NCI-H345 (cell line): ENCODE results near the gene SERGEF.

Experiments
- DNase-seq: peaks from one replicate; lab custom pipeline; 2025; lab: John Stamatoyannopoulos, UW

The SERGEF gene

DNA sequence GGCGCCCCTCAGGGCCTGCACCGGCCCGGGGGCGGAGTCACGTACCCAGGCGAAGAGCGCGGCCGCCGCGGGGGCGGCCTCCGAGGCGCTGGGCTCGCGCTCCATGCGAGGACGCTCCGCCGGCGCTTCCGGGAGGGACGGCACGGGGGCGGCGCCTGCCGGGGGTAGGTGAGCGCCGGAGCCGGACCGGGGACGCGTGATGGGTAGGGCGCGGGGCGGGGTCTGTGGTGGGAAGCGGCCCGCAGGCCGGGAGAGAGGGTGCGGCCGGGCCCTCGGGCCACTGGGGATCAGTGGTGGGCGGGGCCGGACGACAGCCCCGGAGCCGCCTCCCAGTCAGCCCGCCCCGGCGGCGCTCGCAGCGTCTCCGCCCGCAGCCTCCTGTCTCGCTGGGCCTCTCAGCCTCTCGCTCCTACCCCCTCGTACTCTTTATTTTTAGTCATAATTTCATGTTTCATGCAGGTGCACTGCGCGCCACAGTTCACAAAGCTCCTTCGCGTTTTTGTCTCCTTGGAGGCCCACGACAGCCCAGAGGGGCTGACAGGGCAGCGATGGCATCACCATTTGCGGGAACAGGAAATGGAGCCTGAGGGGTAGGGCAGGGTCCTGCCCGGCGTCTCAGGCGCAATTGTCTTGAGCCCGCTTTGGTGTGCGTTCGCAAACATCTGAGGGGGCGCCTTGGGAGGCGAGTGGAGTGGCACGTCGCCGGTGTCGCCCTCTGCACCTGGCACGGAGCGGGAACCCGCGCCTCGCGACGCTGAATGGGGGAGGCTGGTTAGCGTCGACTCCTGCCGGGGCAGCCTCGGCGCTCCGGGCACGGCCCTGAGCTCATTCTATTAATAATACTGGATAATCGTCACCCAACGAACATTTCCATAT is at the start of gene SERGEF:
SERGEF (minus strand) TSS at position 142 of the 876 bp plus-strand sequence; CDS start at position 105, 37 bp downstream.
- peak; percentile 97 for DNase-seq

DNA sequence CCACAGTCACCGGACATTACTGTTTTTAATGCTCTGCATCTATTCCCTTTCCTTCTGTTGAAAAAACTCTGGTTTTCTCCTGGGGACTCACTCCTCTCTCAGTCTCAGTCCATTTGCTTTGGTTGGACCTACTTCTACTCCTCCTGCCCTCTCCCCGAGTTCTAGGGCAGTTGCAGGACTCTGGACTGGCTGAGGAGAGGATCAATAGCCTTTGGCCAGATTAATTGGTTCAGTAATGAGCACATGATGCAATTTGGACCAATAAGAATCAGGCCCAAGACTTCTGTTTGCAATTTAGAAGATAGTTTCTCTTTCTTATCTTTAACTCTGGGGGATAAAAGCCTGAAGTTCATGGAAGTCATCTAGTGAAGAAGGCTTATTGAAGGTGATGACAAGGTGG is 48.5 kb upstream of the SERGEF start:
- DNase-seq: no peak

DNA sequence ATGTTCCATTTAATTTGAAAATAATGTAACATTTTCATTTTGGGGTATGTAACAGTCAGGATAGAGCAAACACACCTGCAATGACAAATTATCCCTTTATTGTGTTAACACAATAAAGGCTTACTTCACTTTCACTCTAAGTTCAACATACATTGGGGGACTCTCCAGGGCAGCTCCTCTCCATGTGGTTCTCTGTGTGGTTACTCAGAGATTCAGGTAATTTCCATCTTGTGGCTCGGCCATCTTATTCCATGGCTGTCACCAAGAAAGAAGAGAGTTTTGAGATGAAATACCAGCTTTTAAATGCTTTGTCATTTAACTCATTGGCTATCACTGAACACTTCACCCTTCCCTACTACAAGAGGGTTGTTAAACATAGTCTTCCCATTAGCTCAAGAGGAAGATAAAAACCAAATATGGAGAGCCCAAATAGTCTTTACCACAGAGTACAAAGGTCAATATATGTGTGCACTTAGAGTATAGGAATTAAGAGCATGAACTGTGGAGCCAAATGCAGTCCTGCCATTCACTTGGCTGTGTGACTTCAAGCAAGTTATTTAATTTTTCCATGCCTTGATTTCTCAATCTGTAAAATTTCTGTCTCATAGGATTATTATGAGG is 43.8 kb upstream of the SERGEF start:
- DNase-seq: no peak

DNA sequence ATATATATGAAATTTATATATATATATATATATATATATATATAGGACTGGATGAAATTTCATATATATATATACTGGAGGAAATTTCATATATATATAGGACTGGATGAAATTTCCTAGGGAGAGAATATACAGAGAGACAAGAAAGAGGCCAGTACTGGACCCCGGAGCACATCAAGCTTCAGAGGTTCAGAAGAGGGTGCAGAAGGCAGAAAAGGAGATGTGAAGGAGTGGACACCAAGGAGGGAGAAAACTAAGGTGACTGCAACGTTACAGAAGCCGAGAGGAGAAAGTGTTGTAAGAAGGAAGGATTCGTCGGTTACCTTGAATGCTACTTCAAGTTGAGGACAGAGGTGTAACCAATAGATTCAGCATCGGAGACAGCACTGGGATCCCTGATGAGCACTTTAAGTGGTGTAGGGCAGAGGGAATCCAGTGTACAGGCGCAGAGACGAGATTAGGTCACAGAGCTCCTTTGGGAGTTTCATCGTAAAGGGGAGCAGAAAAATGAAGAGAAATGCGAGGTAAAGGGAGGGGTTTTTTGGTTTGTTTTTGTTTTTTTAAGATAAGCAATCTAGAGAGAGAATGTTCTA is 41.8 kb upstream of the SERGEF start:
- no peak for DNase-seq

DNA sequence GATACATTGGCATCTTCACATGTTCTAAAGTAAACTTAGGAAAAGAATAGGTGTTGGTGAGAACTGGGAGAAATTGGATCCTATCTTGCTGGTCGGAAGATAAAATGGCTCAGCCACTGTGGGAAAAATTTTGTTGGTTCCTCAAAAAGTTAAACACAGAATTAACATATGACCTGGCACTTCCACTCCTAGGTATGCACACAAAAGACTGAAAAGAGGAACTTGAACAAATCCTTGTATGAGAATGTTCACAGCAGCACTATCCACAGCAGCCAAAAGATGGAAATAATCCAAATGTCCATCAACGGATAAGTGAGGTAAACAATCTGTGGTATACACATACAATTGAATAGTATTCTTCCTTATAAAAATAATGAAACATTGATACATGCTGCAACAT is 38.0 kb upstream of the SERGEF start:
- DNase-seq: no peak

DNA sequence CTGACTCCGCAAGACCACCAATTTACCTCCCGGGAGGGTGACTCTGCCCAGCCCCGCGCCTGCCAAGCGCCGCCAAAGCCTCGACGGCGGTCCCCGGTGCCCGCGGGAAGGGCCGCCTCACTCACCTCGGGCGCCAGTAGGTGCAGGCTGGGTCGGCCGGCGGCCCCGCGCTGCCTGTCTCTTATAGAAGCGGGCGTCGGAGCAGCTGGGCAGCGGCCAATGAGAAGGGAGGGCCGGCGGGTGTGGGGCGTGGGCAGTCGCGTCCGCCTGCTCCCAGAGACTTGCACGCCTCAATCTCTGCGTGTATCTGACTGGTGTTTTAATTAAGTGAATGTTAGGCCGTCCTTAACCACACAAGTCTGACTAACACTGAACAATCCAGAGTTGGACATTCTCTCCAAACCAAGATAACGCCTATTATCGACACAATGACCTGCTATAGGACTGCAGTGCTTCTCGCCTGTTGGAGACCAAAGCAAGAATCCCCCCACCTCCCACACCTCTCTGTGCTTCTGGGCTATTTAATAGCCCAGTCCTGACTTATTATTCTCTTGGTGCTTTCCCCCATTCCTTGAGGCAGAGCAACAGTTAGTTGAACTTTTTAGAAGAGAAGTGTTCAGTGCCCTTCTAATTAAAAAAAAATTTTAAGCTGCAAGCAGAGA is 33.4 kb upstream of the SERGEF start, which contains the start of gene TPH1:
TPH1 (minus strand) TSS at position 154 of the 662 bp plus-strand sequence. CDS start 5,507 bp downstream, outside the sequence.
- no peak for DNase-seq

DNA sequence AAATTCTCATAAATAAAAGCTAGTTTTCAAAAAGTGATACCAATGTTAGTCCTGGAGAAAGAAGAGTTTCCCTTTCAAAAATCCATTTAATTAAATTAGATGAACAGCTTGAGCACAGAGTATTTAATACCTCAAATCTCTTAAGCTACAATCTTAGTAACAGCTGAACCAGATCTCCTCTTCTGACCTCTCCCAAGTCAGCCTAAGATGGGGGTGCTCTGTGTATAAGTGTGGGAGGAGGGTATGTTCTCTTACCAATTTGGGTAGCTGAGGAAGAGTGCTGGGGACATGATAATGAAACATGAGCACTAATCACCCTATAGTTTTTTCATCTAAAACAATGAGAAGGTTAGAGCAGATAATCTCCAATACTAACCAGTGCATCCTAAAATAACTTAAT is 23.6 kb upstream of the SERGEF start:
- DNase-seq: no peak

DNA sequence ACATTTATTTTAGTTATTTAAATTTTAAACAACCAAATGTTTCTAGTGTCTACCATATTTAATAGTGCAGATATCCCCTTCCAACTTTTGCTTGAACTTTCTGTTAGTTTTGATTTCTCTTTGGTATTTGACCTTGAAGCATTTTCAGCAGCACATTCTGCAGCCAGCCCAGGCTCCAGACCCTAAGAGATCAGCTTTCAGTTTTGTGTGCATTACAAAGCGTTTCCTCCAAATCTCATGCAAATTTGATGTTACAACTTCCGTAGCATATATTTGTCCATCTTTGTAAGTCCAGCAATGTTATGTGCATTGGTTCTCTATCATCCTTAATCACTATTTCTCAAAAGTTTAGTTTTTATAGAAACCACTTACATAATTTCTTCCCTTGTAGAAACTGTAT is 14.6 kb upstream of the SERGEF start:
- DNase-seq: no peak

DNA sequence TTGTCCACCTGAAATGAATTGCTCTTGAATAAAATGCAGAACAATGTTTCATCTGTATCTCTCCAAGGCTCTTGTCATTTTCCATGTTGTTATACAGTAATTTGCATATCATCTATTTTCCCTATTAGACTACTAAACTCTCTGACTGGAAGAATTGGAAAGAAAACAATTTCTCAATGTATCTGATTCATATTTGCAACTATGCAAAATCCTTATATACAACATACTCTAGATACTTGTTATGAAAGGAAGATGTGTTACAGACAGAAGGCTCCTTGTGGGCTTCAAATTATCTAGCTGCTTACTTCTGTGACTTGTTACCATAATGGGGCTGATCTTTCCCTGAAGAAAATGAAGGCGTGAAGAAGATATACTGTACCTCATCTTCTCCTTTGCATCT is 9.6 kb upstream of the SERGEF start:
- no peak for DNase-seq

DNA sequence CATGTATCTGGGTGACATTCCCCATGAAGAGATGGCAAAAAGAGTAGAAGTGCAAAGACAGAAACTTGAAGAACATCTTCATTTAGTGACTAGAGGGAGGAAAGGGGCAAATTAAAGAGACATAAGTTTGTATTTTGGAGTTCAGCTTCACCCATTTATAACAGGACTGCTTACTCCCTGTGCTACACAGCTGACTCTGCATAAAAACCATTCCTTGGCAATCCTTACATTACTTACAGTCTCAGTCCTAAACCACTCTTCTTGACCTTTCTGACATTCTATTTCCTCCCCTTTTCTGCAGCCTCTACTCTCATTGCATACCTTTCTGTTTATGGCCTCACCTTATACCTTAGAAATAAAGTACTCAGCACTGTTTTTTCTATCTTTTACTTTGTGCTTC is 6.8 kb upstream of the SERGEF start:
- DNase-seq: no peak

DNA sequence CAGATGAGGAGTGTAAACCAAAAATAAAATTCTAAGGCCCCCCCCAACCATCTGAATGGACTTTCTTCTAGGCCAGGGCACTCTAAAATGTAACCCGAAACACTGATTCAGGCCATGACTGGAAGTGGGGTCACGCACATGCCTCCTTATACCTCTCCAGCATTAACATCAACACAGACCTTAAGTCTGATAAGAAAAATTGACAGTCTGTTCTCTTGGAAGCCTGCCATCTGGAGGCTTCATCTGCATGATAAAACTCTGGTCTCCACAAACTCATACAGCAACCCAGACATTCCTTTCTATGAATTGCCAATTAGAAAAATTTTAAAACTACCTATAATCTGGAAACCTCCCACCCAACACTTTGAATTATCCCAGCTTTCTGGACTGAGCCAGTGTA is 3.9 kb upstream of the SERGEF start:
- no peak for DNase-seq

DNA sequence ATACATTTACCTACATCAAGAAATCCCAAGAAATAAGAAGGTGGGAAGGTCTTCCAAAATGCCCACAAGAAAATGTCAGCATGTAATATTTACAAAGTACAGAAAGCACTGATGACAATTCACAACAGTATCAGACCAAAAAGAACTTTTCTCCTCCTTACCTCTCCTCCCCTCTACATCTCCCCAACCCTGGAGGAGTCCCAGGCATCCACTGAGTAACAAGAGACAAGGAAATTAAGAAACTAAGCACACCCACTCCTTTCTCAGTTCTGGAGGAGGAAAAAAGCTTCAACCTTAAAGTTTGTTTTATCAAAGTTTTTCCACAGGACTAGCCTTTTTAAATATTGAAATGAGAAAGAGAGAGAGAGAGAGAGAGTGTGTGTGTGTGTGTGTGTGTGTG is 2.0 kb upstream of the SERGEF start:
- DNase-seq: no peak

DNA sequence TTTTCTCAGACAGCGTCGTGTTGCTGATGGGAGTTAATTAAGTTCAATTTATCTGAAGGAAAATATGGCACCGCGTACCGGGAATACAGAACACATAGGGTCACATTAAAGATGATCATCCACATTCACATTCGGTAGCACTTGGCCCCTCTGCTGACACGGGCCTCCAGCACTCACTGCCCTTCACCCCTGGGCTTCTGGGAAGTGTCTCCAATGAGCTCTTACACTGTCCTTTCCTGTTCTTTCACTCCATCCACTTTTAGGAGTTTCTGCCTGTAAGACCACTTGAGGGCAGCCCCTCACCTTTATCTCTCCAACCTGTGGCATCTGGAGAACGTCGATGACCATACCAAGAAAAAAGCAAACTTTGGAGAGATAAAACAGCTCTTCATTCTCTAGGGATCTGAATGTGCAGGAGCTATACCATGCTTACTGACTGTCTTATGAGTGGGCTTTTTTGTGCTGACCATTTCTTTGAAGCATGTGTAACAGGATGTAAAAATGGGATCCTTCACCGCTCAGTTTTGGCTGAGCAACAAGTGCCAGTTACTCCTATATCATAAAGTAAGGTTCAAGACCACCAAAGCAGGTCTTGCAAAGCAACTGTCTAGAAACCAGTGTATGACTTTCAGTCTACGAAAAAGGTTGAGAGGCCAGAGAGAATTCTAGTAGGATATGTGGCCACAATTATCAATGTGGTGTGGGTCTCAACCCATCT is 1.1 kb upstream of the SERGEF start:
- DNase-seq: peak; percentile 25

DNA sequence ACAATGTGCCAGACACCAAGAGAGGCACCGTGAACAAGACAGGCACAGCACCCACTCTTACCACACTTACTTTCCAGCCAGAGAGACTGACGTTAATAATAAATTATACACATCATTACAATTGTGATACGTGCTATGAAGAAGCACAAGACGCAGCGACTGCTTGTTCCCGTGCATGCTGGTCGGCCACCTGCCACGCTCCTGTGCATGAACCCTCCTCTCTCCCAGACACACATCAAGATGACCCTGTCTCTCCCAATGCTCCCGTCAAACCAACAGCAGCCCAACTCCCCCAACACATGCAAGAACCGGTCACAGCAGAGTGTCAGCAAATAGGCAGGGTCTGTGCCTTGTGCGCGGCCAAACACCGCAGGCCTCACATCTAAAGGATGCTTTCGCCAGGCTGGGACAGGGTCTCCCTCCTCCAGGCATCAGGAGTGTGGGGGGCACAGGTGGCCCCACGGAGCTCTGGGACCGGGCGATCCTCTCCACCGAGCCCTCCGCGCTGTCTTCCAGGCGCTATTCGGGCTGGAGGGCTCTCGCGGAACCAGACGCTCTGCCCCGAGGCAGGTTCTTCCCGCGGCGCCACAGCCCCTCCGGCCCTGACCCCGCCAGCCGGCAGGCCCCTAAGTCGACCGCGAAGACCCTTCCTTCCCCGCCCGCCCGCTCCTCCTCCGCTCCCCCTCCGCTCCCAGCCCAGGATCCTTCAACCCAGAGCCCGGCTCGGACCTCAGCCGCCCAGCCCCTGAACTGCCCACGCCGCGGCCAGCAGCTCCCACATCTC is 533 bp downstream of the SERGEF start:
- DNase-seq: peak; percentile 34

DNA sequence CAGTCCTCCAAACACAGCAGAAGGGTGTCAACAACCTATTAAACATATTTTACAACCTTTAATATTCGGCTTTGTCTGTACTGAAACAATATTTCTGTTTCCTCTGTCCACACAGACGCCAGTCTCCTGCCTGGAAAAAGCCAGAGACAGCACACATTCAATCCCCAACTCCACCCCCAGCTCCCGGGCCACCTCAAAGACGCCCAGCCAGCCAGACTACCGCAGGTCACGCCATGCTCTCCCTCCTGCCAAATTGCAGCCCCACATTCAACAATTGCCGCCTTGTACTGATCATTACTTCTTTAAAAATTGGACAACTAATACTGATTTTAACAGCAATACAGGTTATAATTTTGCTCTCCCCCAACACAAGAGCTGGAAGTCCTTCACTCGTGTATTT is 1.2 kb downstream of the SERGEF start:
- no peak for DNase-seq

DNA sequence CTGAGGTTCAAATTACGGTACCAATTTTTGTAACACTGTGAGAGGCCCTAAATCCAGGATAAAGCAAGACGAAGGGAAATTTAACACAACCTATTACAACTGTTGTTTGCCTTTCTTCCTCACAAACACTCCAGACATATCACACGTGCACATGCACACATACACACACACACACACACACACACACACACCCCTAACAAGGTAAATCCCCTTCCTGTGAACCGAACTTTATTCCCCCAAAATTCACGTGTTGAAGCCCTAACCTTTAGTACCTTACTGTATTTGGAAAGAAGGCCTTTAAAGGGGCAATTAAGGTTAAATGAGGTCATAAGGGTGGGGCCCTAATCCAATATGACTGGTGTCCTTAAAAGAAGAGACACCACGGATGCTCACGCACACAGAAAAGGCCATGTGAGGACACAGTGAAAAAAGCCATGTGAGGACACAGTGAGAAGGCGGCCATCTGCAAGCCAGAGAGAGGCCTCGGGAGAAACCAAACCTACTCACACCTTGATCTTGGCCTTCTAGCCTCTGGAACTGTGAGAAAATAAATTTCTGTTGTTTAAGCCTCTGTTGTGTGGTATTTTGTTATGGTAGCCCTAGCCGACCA is 1.8 kb downstream of the SERGEF start:
- DNase-seq: no peak

DNA sequence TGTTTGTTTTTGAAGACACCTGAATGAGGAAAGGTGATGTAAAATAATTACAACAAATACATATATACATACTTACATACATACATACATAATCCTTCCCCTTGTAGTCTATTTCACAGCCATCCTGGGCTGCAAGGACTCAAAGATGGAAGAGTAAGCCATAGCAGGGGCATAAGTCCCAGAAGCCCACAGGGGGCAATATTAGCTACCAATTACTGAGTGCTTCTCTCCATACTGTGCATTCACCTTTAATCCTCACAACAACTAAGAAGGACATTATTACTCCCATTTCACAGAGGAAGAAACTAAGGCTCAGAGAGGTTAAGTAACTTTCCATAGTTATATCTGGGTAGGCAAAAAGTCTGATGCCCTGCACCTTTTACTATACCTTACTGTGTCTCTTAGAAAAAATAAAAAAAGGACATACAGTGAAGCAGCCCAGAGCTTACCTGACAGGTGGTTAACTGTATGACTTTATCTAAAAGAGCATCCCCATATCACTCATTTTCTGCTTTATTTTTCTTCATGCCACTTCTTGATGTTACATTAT is 2.7 kb downstream of the SERGEF start:
- no peak for DNase-seq

DNA sequence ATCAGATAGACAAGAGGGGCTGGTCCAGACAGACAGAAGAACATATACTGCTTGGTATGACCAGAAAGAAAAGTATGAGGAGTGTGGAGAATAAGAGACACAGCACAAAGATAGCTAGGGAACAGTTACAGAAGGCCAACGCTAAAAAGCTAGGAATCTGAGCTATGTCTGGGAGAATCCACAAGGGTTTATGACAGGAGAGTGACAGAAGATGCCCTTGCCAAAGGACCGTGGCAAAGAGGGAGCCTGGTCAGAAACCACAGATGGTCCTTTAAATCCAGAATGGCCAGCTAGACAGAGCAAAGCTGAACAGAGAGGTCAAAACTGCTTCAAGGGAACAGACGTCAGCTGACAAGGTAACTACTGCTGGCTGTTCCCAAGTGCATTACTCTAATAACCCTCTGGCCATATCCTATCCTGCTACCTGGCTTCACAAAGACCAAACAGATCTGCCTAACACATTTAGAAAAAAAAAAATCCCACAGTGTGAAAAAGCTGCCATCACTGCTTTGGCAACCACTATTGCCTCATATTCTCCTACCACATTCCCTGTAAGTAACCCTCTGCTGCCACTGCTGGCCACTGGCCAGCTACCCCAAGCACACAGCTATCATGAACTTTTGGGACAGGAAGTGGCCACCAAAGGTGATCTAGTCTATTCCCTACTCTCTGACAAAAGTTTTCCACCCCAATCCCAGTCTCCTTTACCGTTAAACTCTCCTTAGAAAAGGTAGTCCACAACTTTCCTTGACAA is 7.3 kb downstream of the SERGEF start:
- no peak for DNase-seq

DNA sequence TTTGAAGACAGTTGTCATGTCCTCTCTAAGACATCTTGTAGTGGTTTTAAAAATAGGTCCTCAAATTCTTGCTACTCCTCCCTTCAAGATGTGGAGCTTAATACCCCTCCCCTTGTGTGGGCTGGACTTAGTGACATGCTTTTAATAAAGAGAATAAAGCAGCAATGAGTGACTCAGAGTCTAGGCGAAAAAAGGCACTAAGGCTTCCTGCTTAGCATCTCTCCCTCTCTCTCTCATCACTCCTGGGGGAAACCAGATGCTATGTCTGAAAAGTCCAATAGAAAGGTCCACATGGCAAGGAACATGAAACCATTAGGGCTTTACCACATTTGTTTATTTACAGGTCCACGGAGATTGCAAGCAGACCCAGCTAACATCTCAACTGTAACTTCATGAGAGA is 11.7 kb downstream of the SERGEF start:
- DNase-seq: no peak

DNA sequence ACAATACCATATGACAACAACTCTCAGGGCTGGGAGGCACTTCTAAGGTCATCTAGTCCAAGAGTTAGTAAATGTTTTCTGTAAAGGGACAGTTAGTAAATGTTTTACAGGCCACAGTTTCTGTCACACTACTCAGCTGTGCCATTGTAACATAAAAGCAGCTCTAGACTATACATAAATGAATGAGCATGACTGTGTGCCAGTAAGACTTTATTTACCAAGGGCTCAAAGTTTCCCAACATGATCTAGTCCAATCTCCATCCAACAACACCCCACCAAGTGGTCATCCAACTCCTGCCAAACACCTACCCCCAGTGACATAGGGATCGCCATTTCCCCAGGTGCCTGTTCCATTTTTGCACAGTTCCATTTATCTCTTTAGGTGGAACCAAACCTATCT is 12.1 kb downstream of the SERGEF start:
- DNase-seq: no peak
